SK-N-SH treated with all-trans-retinoic acid at 6 μM for 48 hours (cell line): ENCODE measurements around the gene THADA.

Source experiments
- ATAC-seq: fragments of 200-7000 bp; cut with Tn5 transposase; 3 replicates; pipeline ENCODE4 v1.9.1; 2020; ENCODE audit warnings: mild to moderate bottlenecking, moderate library complexity
- ARNTL ChIP-seq: fragments of 450-650 bp; formaldehyde crosslinking; IDR thresholded peaks from 2 replicates; pipeline ENCODE4 v1.5.0; 2020; ENCODE audit warnings: low read depth, mild to moderate bottlenecking, moderate library complexity, borderline replicate concordance
- BACH2 ChIP-seq: fragments of 250-450 bp; sonication (Bioruptor Pico); IDR thresholded peaks from 2 replicates; pipeline ENCODE4 v1.9.0; 2021; ENCODE audit warnings: mild to moderate bottlenecking, borderline replicate concordance
- CREB5 ChIP-seq: fragments of 250-450 bp; sonication (Bioruptor Pico); IDR thresholded peaks from 2 replicates; pipeline ENCODE4 v1.5.1; 2020; ENCODE audit warnings: low read depth, mild to moderate bottlenecking, moderate library complexity
- CSDC2 ChIP-seq: fragments of 250-450 bp; sonication (Bioruptor Pico); IDR thresholded peaks from 2 replicates; pipeline ENCODE4 v1.5.0; 2020; ENCODE audit warnings: mild to moderate bottlenecking, moderate library complexity
- CSRNP3 ChIP-seq: fragments of 250-450 bp; sonication (Bioruptor Pico); IDR thresholded peaks from 2 replicates; pipeline ENCODE4 v1.5.1; 2021; ENCODE audit warnings: mild to moderate bottlenecking, moderate library complexity
- ESRRG ChIP-seq: fragments of 250-450 bp; sonication (Bioruptor Pico); IDR thresholded peaks from 2 replicates; pipeline ENCODE4 v1.6.1; 2021; ENCODE audit warnings: mild to moderate bottlenecking
- GLIS3 ChIP-seq: fragments of 250-450 bp; sonication (Bioruptor Pico); IDR thresholded peaks from 2 replicates; pipeline ENCODE4 v1.5.0; 2020; ENCODE audit warnings: mild to moderate bottlenecking, moderate library complexity
- ISL1 ChIP-seq: fragments of 250-450 bp; sonication (Bioruptor Pico); IDR thresholded peaks from 2 replicates; pipeline ENCODE4 v2.1.2; 2022; ENCODE audit warnings: mild to moderate bottlenecking, moderate library complexity
- OSR1 ChIP-seq: fragments of 250-450 bp; sonication (Bioruptor Pico); IDR thresholded peaks from 2 replicates; pipeline ENCODE4 v1.8.0; 2022; ENCODE audit warnings: moderate library complexity, mild to moderate bottlenecking, inconsistent platforms
- PATZ1 ChIP-seq: fragments of 250-450 bp; sonication (Bioruptor Pico); IDR thresholded peaks from 2 replicates; pipeline ENCODE4 v1.8.0; 2020; ENCODE audit warnings: mild to moderate bottlenecking, moderate library complexity, borderline replicate concordance
- POU6F1 ChIP-seq: fragments of 250-450 bp; sonication (Bioruptor Pico); IDR thresholded peaks from 2 replicates; pipeline ENCODE4 v1.8.0; 2021; ENCODE audit warnings: low read depth, mild to moderate bottlenecking, moderate library complexity, borderline replicate concordance
- PPARA ChIP-seq: fragments of 250-450 bp; sonication (Bioruptor Pico); IDR thresholded peaks from 2 replicates; pipeline ENCODE4 v1.5.0; 2020; ENCODE audit warnings: mild to moderate bottlenecking, borderline replicate concordance
- RARB ChIP-seq: fragments of 250-450 bp; sonication (Bioruptor Pico); IDR thresholded peaks from 2 replicates; pipeline ENCODE4 v1.8.0; 2021; ENCODE audit warnings: mild to moderate bottlenecking, moderate library complexity
- TCF4 ChIP-seq: fragments of 250-450 bp; sonication (Bioruptor Pico); IDR thresholded peaks from 2 replicates; pipeline ENCODE4 v1.8.0; 2021; ENCODE audit warnings: mild to moderate bottlenecking, moderate library complexity, borderline replicate concordance
- TOX ChIP-seq: fragments of 250-450 bp; sonication (Bioruptor Pico); IDR thresholded peaks from 2 replicates; pipeline ENCODE4 v1.8.0; 2021; ENCODE audit warnings: mild to moderate bottlenecking, moderate library complexity, borderline replicate concordance
- TSHZ2 ChIP-seq: fragments of 250-450 bp; sonication (Bioruptor Pico); IDR thresholded peaks from 2 replicates; pipeline ENCODE4 v1.5.0; 2020; ENCODE audit warnings: mild to moderate bottlenecking, moderate library complexity
- ZC3H10 ChIP-seq: fragments of 250-450 bp; sonication (Bioruptor Pico); IDR thresholded peaks from 2 replicates; pipeline ENCODE4 v1.5.1; 2021; ENCODE audit warnings: mild to moderate bottlenecking, moderate library complexity
- ZFP3 ChIP-seq: fragments of 250-450 bp; sonication (Bioruptor Pico); IDR thresholded peaks from 2 replicates; pipeline ENCODE4 v1.5.0; 2020; ENCODE audit warnings: mild to moderate bottlenecking, moderate library complexity
- ZFP30 ChIP-seq: fragments of 450-650 bp; formaldehyde crosslinking; IDR thresholded peaks from 2 replicates; pipeline ENCODE4 v1.5.0; 2022; ENCODE audit warnings: mild to moderate bottlenecking, moderate library complexity
- ZNF70 ChIP-seq: fragments of 450-650 bp; formaldehyde crosslinking; IDR thresholded peaks from 2 replicates; pipeline ENCODE4 v1.5.0; 2020; ENCODE audit warnings: mild to moderate bottlenecking, moderate library complexity
- ZNF8 ChIP-seq: fragments of 450-650 bp; formaldehyde crosslinking; IDR thresholded peaks from 2 replicates; pipeline ENCODE4 v1.5.0; 2020; ENCODE audit warnings: mild to moderate bottlenecking, moderate library complexity

Gene THADA

GRCh38 chr2:43377327-43377726 lies 218.5 kb downstream of the THADA start:
- no peak for TF ChIP-seq CSDC2 (CRISPR knock-in tag)
- TF ChIP-seq ESRRG (CRISPR knock-in tag), result no peak
- TF ChIP-seq ZFP30 (CRISPR knock-in tag), result no peak
- no peak for TF ChIP-seq ARNTL (CRISPR knock-in tag)
- no peak for TF ChIP-seq GLIS3 (CRISPR knock-in tag)
- no peak for TF ChIP-seq BACH2
- no peak for TF ChIP-seq TSHZ2
- no peak for TF ChIP-seq TCF4
- ATAC-seq, result no peak

GRCh38 chr2:43376523-43377198 lies 219.2 kb downstream of the THADA start:
- ATAC-seq, result peak; percentile 35; the same call in 1 of the 3 replicates
- 0 out of 2 replicates have a peak, but pooled peaks have one; percentile 17 for TF ChIP-seq ISL1
- TF ChIP-seq TSHZ2, result 0 out of 2 replicates have a peak, but pooled peaks have one; percentile 13
- no peak for TF ChIP-seq POU6F1

- TF ChIP-seq GLIS3 (CRISPR knock-in tag) (no peak), RARB (CRISPR knock-in tag) (no peak), CSDC2 (CRISPR knock-in tag) (no peak), OSR1 (CRISPR knock-in tag) (no peak), CSRNP3 (CRISPR knock-in tag) (no peak), ZNF8 (no peak), ZFP3 (CRISPR knock-in tag) (no peak), PPARA (CRISPR knock-in tag) (no peak), ZNF70 (CRISPR knock-in tag) (no peak), TOX (CRISPR knock-in tag) (no peak), ZFP30 (CRISPR knock-in tag) (no peak), PATZ1 (CRISPR knock-in tag) (no peak), ZC3H10 (CRISPR knock-in tag) (no peak), CREB5 (CRISPR knock-in tag) (no peak), BACH2 (no peak)
Observed at GRCh38 chr2:43375746-43376522, 219.9 kb downstream of the THADA start.

More at GRCh38 chr2:43375746-43376522, 219.9 kb downstream of the THADA start:
- no peak for ATAC-seq
